Skeletal muscle satellite cell (primary cell): ENCODE measurements around the gene DSG2.
A peak's percentile ranks its signal among the peaks of the same experiment; 100 is the strongest.

Source experiments
- H3K27me3 ChIP-seq: 2 replicates; pipeline ENCODE4 v1.7.0; 2013; ENCODE audit warnings: low read length; ENCODE audit not compliant: control insufficient read depth, insufficient read depth
- H3K36me3 ChIP-seq: 2 replicates; pipeline ENCODE4 v1.7.0; 2013; ENCODE audit warnings: mild to moderate bottlenecking, control low read depth, low read length; ENCODE audit not compliant: insufficient read depth
- H3K4me1 ChIP-seq: 2 replicates; pipeline ENCODE4 v1.7.0; 2013; ENCODE audit warnings: low read length; ENCODE audit not compliant: control insufficient read depth, insufficient read depth
- H3K4me2 ChIP-seq: 2 replicates; pipeline ENCODE4 v1.7.0; 2013; ENCODE audit warnings: mild to moderate bottlenecking, low read length
- H3K4me3 ChIP-seq: 2 replicates; pipeline ENCODE4 v1.7.0; 2013; ENCODE audit warnings: low read length
- H3K9ac ChIP-seq: 2 replicates; pipeline ENCODE4 v1.7.0; 2013; ENCODE audit warnings: mild to moderate bottlenecking, low read depth, low read length, moderate library complexity
- H3K9me3 ChIP-seq: replicated peaks from 2 replicates; pipeline ENCODE4 v1.7.0; 2013; ENCODE audit warnings: mild to moderate bottlenecking, control low read depth, low read length

Gene DSG2

GRCh38 chr18:31516437-31516836 lies 18.5 kb downstream of the DSG2 start:
- H3K36me3 ChIP-seq: no peaks in the 10 kb centered on the region
- H3K4me1 ChIP-seq: no peaks in the 10 kb centered on the region
- no peaks in the 10 kb centered on the region for H3K9me3 ChIP-seq
- H3K9ac ChIP-seq: no peak overlapping the region
- no peak overlapping the region for H3K4me3 ChIP-seq
- no peaks in the 10 kb centered on the region for H3K27me3 ChIP-seq
- no peak overlapping the region for H3K4me2 ChIP-seq

- Histone ChIP-seq H3K9me3 (no peaks in the 10 kb centered on the region), H3K9ac (no peak overlapping the region), H3K4me3 (no peak overlapping the region), H3K4me2 (no peak overlapping the region), H3K36me3 (no peaks in the 10 kb centered on the region), H3K4me1 (no peaks in the 10 kb centered on the region), H3K27me3 (no peaks in the 10 kb centered on the region)
Measured at GRCh38 chr18:31526374-31526773, 28.4 kb downstream of the DSG2 start.

GRCh38 chr18:31533236-31533635 lies 35.3 kb downstream of the DSG2 start:
- H3K4me2 ChIP-seq: no peak overlapping the region
- no peak overlapping the region for H3K9ac ChIP-seq
- H3K9me3 ChIP-seq: no peaks in the 10 kb centered on the region
- no peaks in the 10 kb centered on the region for H3K36me3 ChIP-seq
- no peaks in the 10 kb centered on the region for H3K4me1 ChIP-seq
- no peak overlapping the region for H3K4me3 ChIP-seq
- no peaks in the 10 kb centered on the region for H3K27me3 ChIP-seq

GRCh38 chr18:31538837-31539236 lies 40.9 kb downstream of the DSG2 start:
- no peak overlapping the region for H3K9ac ChIP-seq
- H3K27me3 ChIP-seq: no peaks in the 10 kb centered on the region
- H3K4me1 ChIP-seq: no peaks in the 10 kb centered on the region
- H3K4me3 ChIP-seq: no peak overlapping the region
- H3K9me3 ChIP-seq: no peaks in the 10 kb centered on the region
- H3K36me3 ChIP-seq: no peaks in the 10 kb centered on the region
- H3K4me2 ChIP-seq: no peak overlapping the region

GRCh38 chr18:31546476-31546875 lies 48.5 kb downstream of the DSG2 start:
- no peaks in the 10 kb centered on the region for H3K9me3 ChIP-seq
- H3K4me3 ChIP-seq: no peak overlapping the region
- H3K9ac ChIP-seq: no peak overlapping the region
- H3K36me3 ChIP-seq: no peaks in the 10 kb centered on the region
- no peaks in the 10 kb centered on the region for H3K27me3 ChIP-seq
- H3K4me2 ChIP-seq: no peak overlapping the region
- no peaks in the 10 kb centered on the region for H3K4me1 ChIP-seq

- Histone ChIP-seq H3K4me3 (no peak overlapping the region), H3K4me1 (no peaks in the 10 kb centered on the region), H3K36me3 (no peaks in the 10 kb centered on the region), H3K4me2 (no peak overlapping the region), H3K9me3 (no peaks in the 10 kb centered on the region), H3K27me3 (no peaks in the 10 kb centered on the region), H3K9ac (no peak overlapping the region)
Measured at GRCh38 chr18:31548853-31549252, 50.9 kb downstream of the DSG2 start.

- Histone ChIP-seq H3K9ac (no peak overlapping the region), H3K27me3 (no peaks in the 10 kb centered on the region), H3K4me3 (no peak overlapping the region), H3K9me3 (no peaks in the 10 kb centered on the region), H3K4me1 (no peaks in the 10 kb centered on the region), H3K36me3 (no peaks in the 10 kb centered on the region), H3K4me2 (no peak overlapping the region)
Measured at GRCh38 chr18:31549416-31549815, 51.4 kb downstream of the DSG2 start.

GRCh38 chr18:31551883-31552282 lies 53.9 kb downstream of the DSG2 start:
- no peaks in the 10 kb centered on the region for H3K4me1 ChIP-seq
- H3K4me2 ChIP-seq: no peak overlapping the region
- no peaks in the 10 kb centered on the region for H3K27me3 ChIP-seq
- H3K9ac ChIP-seq: no peak overlapping the region
- H3K9me3 ChIP-seq: no peaks in the 10 kb centered on the region
- H3K4me3 ChIP-seq: no peak overlapping the region
- no peaks in the 10 kb centered on the region for H3K36me3 ChIP-seq

- Histone ChIP-seq H3K4me2 (no peak overlapping the region), H3K4me3 (no peak overlapping the region)
Measured at GRCh38 chr18:31553800-31554199, 55.8 kb downstream of the DSG2 start.

GRCh38 chr18:31554776-31555175 lies 56.8 kb downstream of the DSG2 start:
- H3K27me3 ChIP-seq: no peaks in the 10 kb centered on the region
- H3K4me3 ChIP-seq: no peak overlapping the region
- no peak overlapping the region for H3K9ac ChIP-seq
- no peaks in the 10 kb centered on the region for H3K9me3 ChIP-seq
- no peaks in the 10 kb centered on the region for H3K4me1 ChIP-seq
- H3K36me3 ChIP-seq: no peaks in the 10 kb centered on the region
- H3K4me2 ChIP-seq: no peak overlapping the region

More at GRCh38 chr18:31553800-31554199, 55.8 kb downstream of the DSG2 start:
- Histone ChIP-seq H3K4me1 (no peaks in the 10 kb centered on the region), H3K9me3 (no peaks in the 10 kb centered on the region), H3K27me3 (no peaks in the 10 kb centered on the region), H3K9ac (no peak overlapping the region), H3K36me3 (no peaks in the 10 kb centered on the region)

GRCh38 chr18:31555971-31556747 lies 58.2 kb downstream of the DSG2 start:
- no peaks in the 10 kb centered on the region for H3K4me1 ChIP-seq
- H3K4me3 ChIP-seq: no peak overlapping the region
- H3K9ac ChIP-seq: no peak overlapping the region
- H3K9me3 ChIP-seq: no peaks in the 10 kb centered on the region
- no peaks in the 10 kb centered on the region for H3K36me3 ChIP-seq
- peak overlapping the region; percentile 42 for H3K4me2 ChIP-seq
- no peaks in the 10 kb centered on the region for H3K27me3 ChIP-seq

- Histone ChIP-seq H3K4me2 (no peak overlapping the region), H3K9ac (no peak overlapping the region), H3K27me3 (no peaks in the 10 kb centered on the region), H3K36me3 (no peaks in the 10 kb centered on the region), H3K4me1 (no peaks in the 10 kb centered on the region), H3K4me3 (no peak overlapping the region), H3K9me3 (no peaks in the 10 kb centered on the region)
Measured at GRCh38 chr18:31557446-31557845, 59.5 kb downstream of the DSG2 start.
